ENCODE measurements around the gene ARMC8. TPM values are rescaled to one million over a fixed set of nuclear protein-coding genes. Genes with fewer than 3 reads are reported as not detected.

Gene ARMC8
- total RNA-seq, 4 donors from 2014 or later, result 65.2 to 138 (median 77.1) TPM

DNA sequence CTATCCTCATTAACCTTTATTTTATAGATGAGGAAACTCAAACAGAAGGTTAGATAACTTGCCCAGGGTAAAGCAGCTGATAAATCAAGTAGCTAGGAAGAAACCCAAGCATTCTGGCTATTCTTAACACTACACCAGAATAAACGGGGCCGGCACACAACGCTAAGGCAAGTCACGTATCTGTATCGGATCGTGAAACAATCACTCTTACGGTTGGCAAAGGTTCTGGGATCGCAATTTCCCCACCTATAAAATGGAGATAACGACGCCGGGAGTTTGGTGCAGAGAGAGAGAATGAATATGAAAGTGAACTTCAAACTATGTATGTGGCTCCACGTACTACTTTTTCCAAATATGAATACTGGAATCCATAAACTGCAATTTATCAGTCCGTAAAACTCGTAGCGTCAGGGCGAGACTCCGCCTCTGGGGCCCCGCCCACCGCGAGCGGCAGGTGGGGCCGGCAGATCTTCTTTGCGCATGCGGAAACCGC is 252 bp upstream of the ARMC8 start:
- TF ChIP-seq, protein P1, sequence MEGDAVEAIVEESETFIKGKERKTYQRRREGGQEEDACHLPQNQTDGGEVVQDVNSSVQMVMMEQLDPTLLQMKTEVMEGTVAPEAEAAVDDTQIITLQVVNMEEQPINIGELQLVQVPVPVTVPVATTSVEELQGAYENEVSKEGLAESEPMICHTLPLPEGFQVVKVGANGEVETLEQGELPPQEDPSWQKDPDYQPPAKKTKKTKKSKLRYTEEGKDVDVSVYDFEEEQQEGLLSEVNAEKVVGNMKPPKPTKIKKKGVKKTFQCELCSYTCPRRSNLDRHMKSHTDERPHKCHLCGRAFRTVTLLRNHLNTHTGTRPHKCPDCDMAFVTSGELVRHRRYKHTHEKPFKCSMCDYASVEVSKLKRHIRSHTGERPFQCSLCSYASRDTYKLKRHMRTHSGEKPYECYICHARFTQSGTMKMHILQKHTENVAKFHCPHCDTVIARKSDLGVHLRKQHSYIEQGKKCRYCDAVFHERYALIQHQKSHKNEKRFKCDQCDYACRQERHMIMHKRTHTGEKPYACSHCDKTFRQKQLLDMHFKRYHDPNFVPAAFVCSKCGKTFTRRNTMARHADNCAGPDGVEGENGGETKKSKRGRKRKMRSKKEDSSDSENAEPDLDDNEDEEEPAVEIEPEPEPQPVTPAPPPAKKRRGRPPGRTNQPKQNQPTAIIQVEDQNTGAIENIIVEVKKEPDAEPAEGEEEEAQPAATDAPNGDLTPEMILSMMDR (IDR thresholded peaks at IDR 0.05; ENCODE audit: low read depth), result no peak

DNA sequence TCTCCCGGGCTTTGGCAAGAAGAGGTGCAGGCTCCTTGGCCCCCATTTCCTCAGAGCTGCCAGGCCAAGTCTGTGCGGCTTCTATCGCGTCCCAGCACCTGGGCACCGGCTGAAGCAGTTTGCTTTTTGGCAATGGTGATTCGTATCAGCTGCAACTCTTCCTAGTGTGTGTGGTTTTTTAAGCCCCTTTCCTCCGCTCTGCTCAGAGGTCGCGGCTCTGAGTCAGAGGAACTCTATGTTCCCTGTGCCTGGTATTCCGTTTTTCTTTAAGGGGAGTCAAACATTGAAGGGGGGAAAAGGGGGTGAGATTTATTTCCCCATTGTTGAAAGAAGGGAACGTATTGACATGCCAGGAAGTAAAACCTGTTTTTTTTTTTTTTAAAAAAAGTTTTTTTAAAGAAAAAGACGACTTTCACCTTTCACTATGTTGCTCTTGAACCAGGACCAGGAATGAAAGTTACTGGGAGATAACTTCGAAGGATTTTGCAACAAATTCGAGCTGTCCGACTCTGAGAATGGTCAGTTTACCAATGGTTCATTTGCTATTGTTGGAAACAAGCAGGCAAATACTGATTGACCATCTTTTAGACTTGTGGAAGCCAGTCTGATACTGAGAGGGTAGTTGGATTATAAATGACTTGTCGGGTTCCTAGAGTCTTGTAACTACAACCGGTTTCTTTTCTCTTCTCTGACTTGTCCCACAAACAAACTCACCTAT is 1.1 kb downstream of the ARMC8 start:
- TF ChIP-seq, protein P1 (IDR thresholded peaks at IDR 0.05; ENCODE audit: low read depth), result no peak

DNA sequence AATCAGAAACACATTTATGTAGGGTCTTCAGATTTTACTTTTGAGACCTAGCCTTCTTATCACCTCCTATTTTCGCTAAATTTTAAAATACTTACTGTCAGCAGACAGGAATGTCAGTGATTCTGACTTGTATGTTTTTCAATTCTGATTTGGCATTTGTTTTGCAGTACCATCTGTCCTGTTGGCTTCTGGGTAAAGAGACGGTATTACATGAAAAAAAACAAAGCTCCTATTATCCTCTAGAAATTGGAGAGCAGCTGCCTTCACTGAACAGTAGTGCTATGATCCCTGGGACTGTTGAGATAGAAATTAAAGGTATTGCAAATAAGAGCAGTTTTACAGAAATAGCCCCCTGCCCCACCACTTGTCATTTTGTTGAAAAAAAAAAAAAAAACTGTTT is 8.4 kb downstream of the ARMC8 start:
- TF ChIP-seq, protein P1 (IDR thresholded peaks at IDR 0.05; ENCODE audit: low read depth), result no peak

- TF ChIP-seq, protein P1 (IDR thresholded peaks at IDR 0.05; ENCODE audit: low read depth), result no peak
These were observed 8.9 kb downstream of the ARMC8 start for GRCh38 chr3:138196023-138196422.

DNA sequence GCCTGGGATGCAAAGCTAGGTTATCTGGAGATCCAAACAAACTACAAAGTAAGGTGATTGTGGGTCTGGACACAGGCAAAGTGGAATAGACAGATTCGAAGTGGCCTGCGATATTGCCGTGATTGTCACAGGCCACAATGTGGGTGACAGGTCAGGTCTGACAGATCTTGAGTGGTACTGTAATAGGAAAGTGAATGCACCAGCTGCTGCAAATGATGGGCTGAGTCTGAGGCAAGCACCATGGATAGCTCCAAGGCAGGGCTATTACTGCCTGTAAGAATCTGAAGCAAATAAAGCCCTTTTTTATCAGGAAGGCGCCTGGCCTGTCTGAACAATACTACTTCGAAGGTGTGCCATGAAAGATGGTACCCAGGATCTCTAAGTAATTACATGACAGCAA is 10.0 kb downstream of the ARMC8 start:
- TF ChIP-seq, protein P1 (IDR thresholded peaks at IDR 0.05; ENCODE audit: low read depth), result no peak

GRCh38 chr3:138197524-138197923 is 10.4 kb downstream of the ARMC8 start:
- TF ChIP-seq, protein P1 (IDR thresholded peaks at IDR 0.05; ENCODE audit: low read depth), result no peak

DNA sequence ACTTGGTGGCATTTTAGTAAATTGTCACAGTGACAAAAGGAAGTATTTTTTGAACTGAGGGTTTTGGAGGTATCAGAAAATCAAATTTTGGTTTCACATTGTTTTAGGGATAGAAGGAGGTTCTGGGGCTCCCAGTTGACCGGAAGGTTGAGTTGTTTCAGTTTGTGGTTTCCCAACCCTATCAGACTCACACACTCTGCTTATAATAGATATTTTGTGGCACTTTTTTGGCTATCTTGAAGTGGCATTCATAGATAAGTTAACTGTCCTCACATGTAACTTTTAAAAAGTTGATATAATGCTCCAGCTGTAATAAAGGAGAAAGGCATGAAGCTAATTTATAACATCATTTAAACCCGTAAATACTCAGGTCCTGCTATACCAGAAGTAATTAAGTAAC is 12.8 kb downstream of the ARMC8 start:
- TF ChIP-seq, protein P1 (IDR thresholded peaks at IDR 0.05; ENCODE audit: low read depth), result no peak
